NCI-H1417 treated with DMSO at 0.1 percent for 48 hours (cell line): Measurements from ENCODE around the gene MARCKS.
"Not testable (repeated sequence)": the region's sequence is repeated elsewhere in the genome, so short reads cannot be mapped to it uniquely, and the experiment has no call there.

Experiments used
- DNase-seq: peaks from one replicate; lab custom pipeline; 2025; lab: John Stamatoyannopoulos, UW

Gene MARCKS

DNA sequence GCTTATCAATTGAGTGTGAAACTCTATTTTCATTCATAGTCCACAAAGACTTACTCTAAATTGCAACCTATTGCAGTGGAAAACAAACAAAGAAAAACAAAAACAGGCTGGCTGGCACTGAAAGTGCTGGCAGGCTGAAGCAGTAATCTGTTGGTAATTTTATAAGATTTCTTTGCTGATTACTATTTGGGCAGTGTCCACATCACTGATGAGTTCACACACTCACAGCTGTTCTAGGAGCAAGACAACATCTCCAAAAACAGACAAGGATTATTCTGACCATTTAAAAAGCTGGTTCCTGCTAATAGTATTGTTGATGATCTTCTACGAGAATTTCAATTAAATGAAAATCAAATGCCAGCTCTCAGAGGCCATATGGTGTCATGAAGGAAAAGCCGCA is 26.9 kb downstream of the MARCKS start:
- no peak for DNase-seq

DNA sequence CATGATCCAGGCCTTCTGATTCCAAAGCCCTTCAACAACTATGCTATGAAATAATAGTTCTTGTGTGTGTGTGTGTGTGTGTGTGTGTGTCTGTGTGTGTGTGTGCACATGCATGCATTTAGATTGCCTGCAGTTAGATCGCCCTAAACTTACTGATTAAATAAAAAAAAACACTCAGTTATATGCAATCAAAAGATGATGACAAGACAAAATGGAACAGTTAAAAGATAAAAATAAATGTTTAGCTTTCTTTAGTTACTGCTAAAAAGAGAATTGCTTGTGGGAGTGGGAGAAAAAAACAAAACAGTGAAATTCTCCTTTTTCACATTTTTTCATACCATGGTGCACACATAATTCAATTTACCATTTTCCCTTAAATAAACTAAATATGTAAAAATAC is 29.4 kb downstream of the MARCKS start:
- DNase-seq = no peak

DNA sequence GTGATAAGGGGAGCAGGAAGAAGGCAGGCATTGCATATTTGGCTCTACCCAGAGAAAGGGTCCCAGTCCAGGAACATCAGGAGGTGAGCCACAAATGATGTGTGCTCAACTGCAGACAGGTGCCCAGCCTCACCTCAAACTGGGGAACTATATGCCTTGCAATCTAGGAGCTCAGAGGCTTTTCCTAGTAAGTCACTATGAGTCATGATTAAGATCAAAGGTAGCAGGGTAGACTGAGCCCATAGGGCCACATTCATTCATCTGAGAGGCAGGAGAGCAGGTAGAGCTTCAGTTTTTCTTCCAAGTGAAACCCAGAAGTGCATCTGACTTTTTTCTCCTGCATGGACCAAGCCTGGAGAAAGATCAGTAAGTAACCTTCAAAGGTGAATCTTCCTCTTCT is 31.3 kb downstream of the MARCKS start:
- DNase-seq = no peak

DNA sequence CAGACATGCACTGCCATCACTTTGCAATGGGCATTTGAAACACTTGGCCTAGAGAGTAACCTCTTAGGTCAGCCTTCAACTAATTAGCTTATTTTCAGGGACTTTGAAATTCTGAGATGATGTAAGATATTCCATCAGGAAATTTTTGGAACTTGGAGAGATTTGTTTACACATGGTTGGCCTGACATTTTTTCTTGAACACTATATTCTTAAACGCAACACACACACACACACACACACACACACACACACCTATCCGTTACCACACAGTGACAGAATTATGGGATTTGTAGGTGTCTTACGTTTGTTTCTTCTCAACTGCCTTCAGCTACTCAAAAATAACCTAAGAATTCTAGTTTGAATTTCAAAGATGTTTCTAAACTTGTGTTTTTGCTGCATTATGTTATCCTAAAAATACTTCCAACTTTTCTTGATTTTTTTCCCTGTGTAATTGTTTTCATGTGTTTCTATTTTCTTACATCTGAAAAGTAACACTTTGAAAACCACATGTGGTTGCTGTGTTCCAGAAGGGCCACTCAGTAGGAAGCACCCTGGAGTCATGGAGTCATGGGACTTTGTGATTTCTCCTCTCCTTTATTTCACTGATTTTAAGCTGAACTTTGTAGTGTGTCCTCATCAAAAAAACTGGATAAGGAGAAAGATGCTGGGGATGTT is 31.9 kb downstream of the MARCKS start:
- DNase-seq = no peak

DNA sequence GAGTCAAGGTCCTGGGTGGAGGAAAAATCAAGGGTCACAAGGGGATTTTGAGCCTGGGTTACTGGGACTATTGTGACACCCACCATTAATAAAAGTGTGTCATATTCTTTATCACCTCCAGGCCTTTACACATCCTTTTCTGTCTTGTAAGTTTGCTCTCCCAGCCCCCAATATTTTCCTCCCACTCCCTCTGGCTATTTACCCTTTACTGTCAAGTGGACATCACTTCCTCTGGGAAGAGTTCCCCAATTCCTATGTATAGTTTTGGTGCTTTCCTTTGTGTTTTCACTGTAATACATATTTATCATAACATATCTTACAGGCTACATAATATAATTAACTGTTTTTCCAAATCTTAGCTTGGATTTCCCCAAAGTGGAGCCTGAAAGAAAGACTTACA is 36.3 kb downstream of the MARCKS start:
- DNase-seq = no peak

DNA sequence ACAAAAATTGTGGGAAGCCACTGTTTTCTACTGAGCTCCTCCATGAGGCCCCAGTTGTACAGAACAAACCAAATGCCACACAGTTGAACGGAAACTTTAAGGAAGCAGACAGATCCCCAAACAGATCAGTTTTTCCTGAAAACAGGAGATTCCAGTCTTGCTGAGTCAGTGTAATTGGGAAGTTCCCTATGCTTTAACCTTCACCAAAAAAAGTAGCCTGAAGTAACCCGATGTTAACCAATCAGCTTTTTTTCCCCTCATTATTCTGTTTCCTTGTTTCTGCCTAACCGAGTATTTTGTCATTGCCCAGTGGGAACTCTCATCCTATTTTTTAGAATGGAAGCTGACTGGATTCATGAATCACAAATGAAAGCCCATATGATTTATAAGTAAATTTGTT is 36.7 kb downstream of the MARCKS start:
- DNase-seq = no peak

DNA sequence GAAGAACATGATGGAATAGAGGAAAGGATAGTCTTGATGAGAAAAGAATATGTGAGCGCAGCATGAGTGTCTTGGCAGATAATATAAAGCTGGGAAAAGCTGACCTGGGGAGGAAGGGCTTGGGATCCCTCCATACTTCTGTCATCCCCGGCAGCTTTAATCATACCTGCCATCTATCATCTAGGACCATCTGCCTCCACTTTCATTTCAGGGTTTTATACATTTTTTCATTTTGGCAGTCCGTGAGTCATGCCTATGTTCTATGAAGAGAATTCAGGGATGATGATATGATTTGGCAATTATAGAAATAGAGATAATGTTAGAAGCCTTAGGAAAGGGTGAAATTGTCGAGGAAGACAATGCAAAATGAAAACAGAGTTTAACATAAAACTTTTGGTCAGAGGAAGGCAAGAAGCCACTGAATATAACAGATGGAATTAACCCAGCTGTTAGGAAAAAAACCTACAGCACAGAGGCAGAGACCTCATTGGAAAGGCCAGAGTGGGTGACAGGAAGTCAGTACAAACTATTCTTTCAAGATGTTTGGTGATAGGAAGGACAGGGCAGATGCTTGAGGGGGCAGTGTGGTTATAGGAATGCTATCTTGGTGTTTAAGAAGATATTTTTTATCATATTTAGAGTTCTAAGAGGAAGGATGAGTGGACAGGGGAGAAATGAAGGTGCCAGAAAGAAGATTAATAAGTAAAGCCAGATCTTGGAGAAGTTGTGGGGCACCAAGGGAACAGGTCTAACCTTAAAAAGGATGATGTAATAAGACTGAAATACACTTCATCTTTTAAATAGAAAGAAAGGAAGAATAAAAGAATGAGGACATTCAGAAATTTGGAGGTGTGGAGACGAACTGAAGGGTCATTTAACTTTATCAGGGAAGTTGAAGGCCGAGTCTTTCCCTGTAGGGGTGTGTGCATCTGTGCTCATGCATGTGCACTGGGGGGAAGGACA is 37.8 kb downstream of the MARCKS start:
- no peak for DNase-seq

DNA sequence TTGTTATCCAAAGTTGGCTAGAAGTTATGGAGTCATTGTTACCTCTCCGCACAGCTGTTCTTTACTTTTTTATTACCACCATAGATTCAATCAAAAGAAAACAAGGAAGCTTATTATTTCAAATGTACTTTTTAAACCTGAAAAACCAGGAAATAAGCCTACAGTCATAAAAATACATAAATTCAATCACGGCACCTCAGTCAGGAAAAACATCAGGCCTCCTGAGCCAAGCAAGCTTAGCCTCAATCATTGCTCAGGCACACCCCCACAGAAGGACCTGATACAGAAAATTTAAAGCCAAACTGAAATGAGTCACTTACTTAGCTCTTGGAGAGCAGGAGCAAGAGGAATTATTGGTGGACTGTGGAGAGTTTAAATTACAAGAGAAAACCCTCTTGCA is 44.3 kb downstream of the MARCKS start:
- DNase-seq = no peak

DNA sequence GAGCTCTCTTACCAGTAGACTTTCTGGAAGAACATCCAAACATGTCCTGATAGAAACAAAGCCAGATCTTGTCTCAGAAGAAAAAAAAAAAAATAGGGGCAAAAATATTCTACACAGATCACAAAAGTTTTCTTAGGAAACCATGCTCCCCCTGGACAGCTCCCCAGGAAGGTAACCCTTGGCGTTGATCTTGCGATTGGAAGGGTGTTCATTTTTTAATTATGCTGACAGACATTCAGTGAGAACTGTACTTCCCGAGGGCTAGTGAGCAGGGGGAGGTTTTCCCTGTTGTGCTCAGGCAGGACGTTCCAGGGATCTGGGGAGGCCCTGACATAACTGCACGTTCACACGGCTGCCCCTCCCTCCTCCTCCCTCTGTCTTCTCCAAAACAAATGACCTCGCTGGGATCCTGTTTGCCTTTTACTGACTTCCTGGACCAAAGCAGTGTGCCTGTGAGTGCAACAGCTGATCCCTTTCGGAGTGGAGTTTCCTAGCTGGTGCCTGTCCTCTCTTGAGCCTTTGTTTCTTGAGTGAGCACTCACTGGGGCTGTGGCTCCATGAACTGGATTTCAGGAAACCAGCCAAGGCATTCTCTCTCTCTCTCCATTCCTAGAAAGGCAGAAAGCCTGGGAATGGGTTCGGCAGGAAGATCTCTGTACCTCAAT is 46.7 kb downstream of the MARCKS start:
- no peak for DNase-seq

DNA sequence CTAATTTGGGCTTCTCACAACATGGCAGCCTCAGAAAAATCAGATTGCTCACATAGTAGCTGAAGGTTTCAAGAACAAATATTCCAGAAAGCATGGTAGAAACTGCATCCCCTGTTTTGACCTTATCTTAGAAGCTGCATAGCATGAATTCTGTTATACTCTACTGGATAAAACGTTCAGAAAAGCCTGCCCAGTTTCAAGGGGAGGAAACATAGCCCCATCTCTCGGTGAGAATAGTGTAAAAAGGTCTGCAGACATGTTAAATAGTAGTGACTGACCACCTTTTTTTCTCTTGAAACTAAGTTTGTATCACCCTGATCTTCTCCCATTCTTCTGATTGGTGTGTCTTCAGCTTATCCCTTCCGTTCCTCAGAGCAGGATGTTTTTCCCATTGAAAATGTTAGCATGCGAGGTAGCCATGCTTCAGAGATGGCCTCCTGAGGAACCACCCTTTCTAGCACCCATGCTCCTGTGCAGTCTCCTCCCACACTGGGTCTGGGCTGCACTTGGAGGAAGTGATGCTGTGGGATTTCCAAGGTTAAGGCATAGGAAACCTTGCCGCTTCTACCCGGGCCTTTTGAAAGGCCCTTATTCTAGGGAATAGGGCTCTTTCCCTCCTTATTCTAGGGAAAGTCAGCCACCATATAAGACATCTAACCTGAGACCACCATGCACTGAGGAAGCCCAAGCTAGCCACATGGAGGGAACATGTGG is 50.1 kb downstream of the MARCKS start:
- no peak for DNase-seq

DNA sequence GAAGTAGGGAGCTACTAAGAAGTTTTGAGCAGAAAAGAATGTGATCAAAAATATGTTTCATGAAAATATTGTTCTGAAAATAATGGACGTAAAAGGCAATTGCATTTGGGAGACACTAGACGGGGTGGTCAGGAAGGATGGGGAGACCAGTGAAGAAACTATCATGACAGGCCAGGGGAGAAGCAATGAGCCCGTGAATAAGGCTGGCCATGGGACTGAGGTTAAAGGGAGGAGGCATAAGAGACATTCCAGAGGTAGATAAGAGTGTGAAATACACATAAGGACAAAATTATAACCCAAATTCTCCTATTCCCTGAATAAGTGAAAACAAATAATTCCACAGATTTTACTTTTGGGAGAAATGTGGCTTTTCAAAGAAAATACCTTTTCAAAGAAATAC is 51.7 kb downstream of the MARCKS start:
- DNase-seq = no peak

DNA sequence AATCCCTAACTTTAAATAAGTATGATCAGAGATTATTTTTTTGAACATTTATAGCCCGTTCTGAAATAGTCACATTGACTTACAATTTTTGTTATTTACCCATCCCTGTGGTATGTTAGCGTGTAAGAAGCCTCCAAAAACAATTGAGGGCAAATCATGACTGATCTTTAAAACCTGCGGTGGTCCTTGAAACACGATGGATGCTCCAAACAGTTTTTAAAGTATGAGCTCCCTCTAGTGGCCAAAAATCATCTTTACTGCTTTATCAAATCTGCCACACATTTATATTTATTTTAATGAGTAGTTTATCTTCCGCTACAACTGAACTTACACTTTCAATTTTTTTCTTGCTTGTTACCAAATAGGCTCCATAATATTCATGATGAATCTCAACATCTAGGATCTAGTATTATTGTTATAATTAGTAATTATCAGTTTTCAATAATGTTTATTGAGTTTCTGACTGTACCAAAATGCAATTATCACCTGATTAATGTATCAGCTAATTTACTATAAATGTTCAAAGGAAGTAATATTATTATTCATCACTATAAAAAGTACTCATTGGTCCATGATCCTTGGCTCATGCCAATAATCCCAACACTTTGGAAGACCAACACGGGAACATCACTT is 52.2 kb downstream of the MARCKS start:
- peak; percentile 34 for DNase-seq

DNA sequence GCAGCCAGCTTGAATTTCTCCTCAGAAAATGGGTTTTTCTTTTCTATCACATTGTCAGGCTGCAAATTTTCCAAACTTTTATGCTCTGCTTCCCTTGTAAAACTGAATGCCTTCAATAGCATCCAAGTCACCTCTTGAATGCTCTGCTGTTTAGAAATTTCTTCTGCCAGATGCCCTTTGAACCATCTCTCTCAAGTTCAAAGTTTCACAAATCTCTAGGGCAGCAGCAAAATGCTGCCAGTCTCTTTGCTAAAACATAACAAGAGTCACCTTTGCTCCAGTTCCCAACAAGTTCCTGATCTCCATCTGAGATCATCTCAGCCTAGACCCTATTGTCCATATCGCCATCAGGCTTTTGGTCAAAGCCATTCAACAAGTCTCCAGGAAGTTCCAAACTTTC is 53.1 kb downstream of the MARCKS start:
- DNase-seq = not testable (repeated sequence)
